Natural killer cell (primary cell): ENCODE results near the gene ARHGAP24. TPM values are rescaled to one million over a fixed set of nuclear protein-coding genes. Genes with fewer than 3 reads are reported as not detected.

Source experiments
- ATAC-seq, 3 donors: fragments of 150-1000 bp in 2 of 3; fragments of 200-7000 bp in 1 of 3; cut with Tn5 transposase; 1 replicate in 1 of 3; 2 replicates in 2 of 3; pipeline ENCODE4 v1.10.0; 2021; ENCODE audit warnings: mild to moderate bottlenecking in 2 of 3, moderate library complexity in 2 of 3
- DNase-seq, 2 donors: peaks; one replicate each; pipeline versions ENCODE4 v3.0.0 to v3.0.0-alpha.2; 2013 to 2021; ENCODE audit warnings: mixed read lengths in 1 of 2
- H3K27ac ChIP-seq: one replicate; pipeline ENCODE4 v1.5.1; 2013; ENCODE audit warnings: mild to moderate bottlenecking, low read length
- H3K27me3 ChIP-seq: one replicate; pipeline ENCODE4 v1.6.1; 2013; ENCODE audit warnings: low read length; ENCODE audit not compliant: control insufficient read depth, insufficient read depth
- H3K36me3 ChIP-seq: one replicate; pipeline ENCODE4 v1.6.1; 2013; ENCODE audit warnings: low read length; ENCODE audit not compliant: control insufficient read depth, insufficient read depth
- H3K4me1 ChIP-seq: one replicate; pipeline ENCODE4 v1.6.1; 2013; ENCODE audit warnings: low read length; ENCODE audit not compliant: control insufficient read depth, insufficient read depth
- H3K4me3 ChIP-seq: one replicate; pipeline ENCODE4 v1.5.1; 2013; ENCODE audit warnings: low read length
- H3K9me3 ChIP-seq: one replicate; pipeline ENCODE4 v1.6.1; 2013; ENCODE audit warnings: low read length; ENCODE audit not compliant: control insufficient read depth, insufficient read depth
- H3K27ac Mint-ChIP-seq, 2 donors: one replicate each; pipeline ENCODE4 v1.8.0; 2022; ENCODE audit warnings: mild to moderate bottlenecking in 2 of 2, mixed read lengths in 2 of 2, moderate library complexity in 1 of 2
- H3K27me3 Mint-ChIP-seq, 2 donors: one replicate each; pipeline ENCODE4 v1.8.0; 2022; ENCODE audit warnings: low read depth in 2 of 2, mixed read lengths in 2 of 2
- H3K36me3 Mint-ChIP-seq: one replicate; pipeline ENCODE4 v1.8.0; 2022; ENCODE audit warnings: mixed read lengths
- H3K4me1 Mint-ChIP-seq, 2 donors: one replicate each; pipeline ENCODE4 v1.8.0; 2022; ENCODE audit warnings: mixed read lengths in 2 of 2
- H3K4me3 Mint-ChIP-seq: one replicate; pipeline ENCODE4 v1.8.0; 2022; ENCODE audit warnings: mild to moderate bottlenecking, moderate library complexity, mixed read lengths
- H3K9me3 Mint-ChIP-seq, 2 donors: one replicate each; pipeline ENCODE4 v1.8.0; 2022; ENCODE audit warnings: mixed read lengths in 2 of 2
- CTCF ChIP-seq: fragments of 200-600 bp; IDR thresholded peaks from one replicate; pipeline ENCODE4 v1.8.0; 2022; ENCODE audit warnings: antibody characterized with exemption
- WGBS: methylation state at CpG from one replicate; pipeline ENCODE4 v1.1.7; 2013; ENCODE audit warnings: missing lambda C conversion rate; ENCODE audit not compliant: insufficient coverage; 5-methylcytosine and 5-hydroxymethylcytosine counted together
- intact Hi-C: fragments of 100-400 bp; cut with micrococcal nuclease; formaldehyde crosslinking; loops from one replicate; pipeline ENCODE4 v1.14.2; 2022
- total RNA-seq, 4 donors: library from RNA; stranded (reverse); fragments of 120-200 nt in 1 of 4; gene quantifications; one replicate each; pipeline versions ENCODE4 v1.2.3 to v1.2.4, GENCODE V29; 2013 to 2022

The ARHGAP24 gene
- total RNA-seq, 3 donors from 2014 or later (not counting 1 experiment from before 2014, with no cell fraction given): 1.7 to 3.6 (median 1.7) TPM

GRCh38 chr4:85510632-85510984 is 35.7 kb downstream of the ARHGAP24 start:
- Mint-ChIP-seq H3K27me3 (no peaks in the 10 kb centered on the region), H3K27ac (no peak overlapping the region), H3K36me3 (no peaks in the 10 kb centered on the region), H3K4me1 (peaks cover 0 to 4% of the 10 kb centered on the region in 2 donors), H3K4me3 (no peak overlapping the region), H3K9me3 (peaks cover 9% of the 10 kb centered on the region in 2 donors)
- 100% methylated on average over 2 of the region's 3 CpGs for WGBS
- H3K9me3 ChIP-seq: no peaks in the 10 kb centered on the region
- no peak overlapping the region for H3K27ac ChIP-seq
- H3K27me3 ChIP-seq: no peaks in the 10 kb centered on the region
- H3K36me3 ChIP-seq: no peaks in the 10 kb centered on the region
- H3K4me1 ChIP-seq: no peaks in the 10 kb centered on the region
- ATAC-seq: no peak
- no peak for DNase-seq
- no peak for TF ChIP-seq CTCF
- intact Hi-C loops: no loop called here
- H3K4me3 ChIP-seq: no peak overlapping the region

- peaks cover 4 to 11% of the 10 kb centered on the region in 2 donors for H3K9me3 Mint-ChIP-seq
- Histone ChIP-seq H3K27ac (no peak overlapping the region), H3K27me3 (no peaks in the 10 kb centered on the region), H3K4me1 (no peaks in the 10 kb centered on the region), H3K36me3 (no peaks in the 10 kb centered on the region), H3K4me3 (no peak overlapping the region), H3K9me3 (no peaks in the 10 kb centered on the region)
- no peak for TF ChIP-seq CTCF
- H3K4me1 Mint-ChIP-seq: peaks cover 0 to 4% of the 10 kb centered on the region in 2 donors
- no peak overlapping the region for H3K27ac Mint-ChIP-seq
- intact Hi-C loops: no loop called here
- H3K36me3 Mint-ChIP-seq: no peaks in the 10 kb centered on the region
- H3K27me3 Mint-ChIP-seq: no peaks in the 10 kb centered on the region
- WGBS: 60% methylated on average over 2 of the region's 2 CpGs
- DNase-seq (no peak), ATAC-seq (no peak)
- no peak overlapping the region for H3K4me3 Mint-ChIP-seq
These were observed 37.7 kb downstream of the ARHGAP24 start for GRCh38 chr4:85512446-85513205.

- ATAC-seq (no peak), DNase-seq (no peak)
- H3K4me3 ChIP-seq: no peak overlapping the region
- peaks cover 4 to 7% of the 10 kb centered on the region in 2 donors for H3K9me3 Mint-ChIP-seq
- intact Hi-C loops: no loop called here
- no peaks in the 10 kb centered on the region for H3K36me3 Mint-ChIP-seq
- H3K27me3 Mint-ChIP-seq: no peaks in the 10 kb centered on the region
- H3K4me1 Mint-ChIP-seq: peaks cover 0 to 4% of the 10 kb centered on the region in 2 donors
- no peaks in the 10 kb centered on the region for H3K9me3 ChIP-seq
- no peak for TF ChIP-seq CTCF
- no peak overlapping the region for H3K27ac Mint-ChIP-seq
- H3K27ac ChIP-seq: no peak overlapping the region
- no peaks in the 10 kb centered on the region for H3K4me1 ChIP-seq
- H3K36me3 ChIP-seq: no peaks in the 10 kb centered on the region
- 58% methylated on average over 1 of the region's 1 CpG for WGBS
- H3K4me3 Mint-ChIP-seq: no peak overlapping the region
- H3K27me3 ChIP-seq: no peaks in the 10 kb centered on the region
These were observed 39.2 kb downstream of the ARHGAP24 start for GRCh38 chr4:85514117-85514516.

- DNase-seq (no peak), ATAC-seq (no peak)
- no peak for TF ChIP-seq CTCF
- Histone ChIP-seq H3K9me3 (no peaks in the 10 kb centered on the region), H3K4me3 (no peak overlapping the region), H3K4me1 (no peaks in the 10 kb centered on the region), H3K27ac (no peak overlapping the region), H3K27me3 (no peaks in the 10 kb centered on the region), H3K36me3 (no peaks in the 10 kb centered on the region)
- WGBS: 91% methylated on average over 4 of the region's 5 CpGs
- H3K36me3 Mint-ChIP-seq: no peaks in the 10 kb centered on the region
- peaks cover 0 to 4% of the 10 kb centered on the region in 2 donors for H3K4me1 Mint-ChIP-seq
- H3K9me3 Mint-ChIP-seq: peaks cover 4 to 7% of the 10 kb centered on the region in 2 donors
- no peaks in the 10 kb centered on the region for H3K27me3 Mint-ChIP-seq
- H3K27ac Mint-ChIP-seq: no peak overlapping the region
- intact Hi-C loops: no loop called here
- H3K4me3 Mint-ChIP-seq: no peak overlapping the region
These were observed 39.8 kb downstream of the ARHGAP24 start for GRCh38 chr4:85514783-85515182.
